ENCODE measurements around the gene ATF5. TPM values are rescaled to one million over a fixed set of nuclear protein-coding genes. Genes with fewer than 3 reads are reported as not detected.

ATF5 gene
- total and polyA plus RNA-seq, 2 of the 13 experiments (the other 11 are each of a cell fraction or from before 2014, with no cell fraction given), result 5.2 to 10.3 TPM

GRCh38 chr19:49932041-49932451 lies 3.0 kb downstream of the ATF5 start:
- POLR2A ChIA-PET, result no interaction called here
- CTCF ChIA-PET (ENCODE audit: low intra/inter-chr PET ratio, low total read pairs), result no interaction called here
- DNase-seq (ENCODE audit: low spot score), result no peak

GRCh38 chr19:49932731-49933131 lies 3.7 kb downstream of the ATF5 start:
- ChIA-PET POLR2A (no interaction called here), CTCF (ENCODE audit: low intra/inter-chr PET ratio, low total read pairs) (no interaction called here)
- H3K4me2 ChIP-seq (ENCODE audit: low read depth, low read length), result no peak overlapping the region
- no peak overlapping the region for H3K9ac ChIP-seq (ENCODE audit: insufficient read depth, low read depth, low read length)
- TF ChIP-seq ZNF644 (CRISPR knock-in tag; IDR thresholded peaks at IDR 0.05; ENCODE audit: low read depth), result no peak
- TF ChIP-seq, protein P1, sequence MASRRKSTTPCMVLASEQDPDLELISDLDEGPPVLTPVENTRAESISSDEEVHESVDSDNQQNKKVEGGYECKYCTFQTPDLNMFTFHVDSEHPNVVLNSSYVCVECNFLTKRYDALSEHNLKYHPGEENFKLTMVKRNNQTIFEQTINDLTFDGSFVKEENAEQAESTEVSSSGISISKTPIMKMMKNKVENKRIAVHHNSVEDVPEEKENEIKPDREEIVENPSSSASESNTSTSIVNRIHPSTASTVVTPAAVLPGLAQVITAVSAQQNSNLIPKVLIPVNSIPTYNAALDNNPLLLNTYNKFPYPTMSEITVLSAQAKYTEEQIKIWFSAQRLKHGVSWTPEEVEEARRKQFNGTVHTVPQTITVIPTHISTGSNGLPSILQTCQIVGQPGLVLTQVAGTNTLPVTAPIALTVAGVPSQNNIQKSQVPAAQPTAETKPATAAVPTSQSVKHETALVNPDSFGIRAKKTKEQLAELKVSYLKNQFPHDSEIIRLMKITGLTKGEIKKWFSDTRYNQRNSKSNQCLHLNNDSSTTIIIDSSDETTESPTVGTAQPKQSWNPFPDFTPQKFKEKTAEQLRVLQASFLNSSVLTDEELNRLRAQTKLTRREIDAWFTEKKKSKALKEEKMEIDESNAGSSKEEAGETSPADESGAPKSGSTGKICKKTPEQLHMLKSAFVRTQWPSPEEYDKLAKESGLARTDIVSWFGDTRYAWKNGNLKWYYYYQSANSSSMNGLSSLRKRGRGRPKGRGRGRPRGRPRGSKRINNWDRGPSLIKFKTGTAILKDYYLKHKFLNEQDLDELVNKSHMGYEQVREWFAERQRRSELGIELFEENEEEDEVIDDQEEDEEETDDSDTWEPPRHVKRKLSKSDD (CRISPR knock-in tag; IDR thresholded peaks at IDR 0.05; ENCODE audit: low read depth), result no peak
- no peak for TF ChIP-seq AGO2 (optimal IDR thresholded peaks at IDR 0.05; ENCODE audit: low read depth, low read length)
- TF ChIP-seq ZNF788 (CRISPR knock-in tag; IDR thresholded peaks at IDR 0.05; ENCODE audit: borderline replicate concordance), result no peak
- TF ChIP-seq RFX3 (CRISPR knock-in tag; IDR thresholded peaks at IDR 0.05), result no peak
- no peak for TF ChIP-seq ZNF614 (CRISPR knock-in tag; IDR thresholded peaks at IDR 0.05; ENCODE audit: borderline replicate concordance)
- no peak for TF ChIP-seq SNAPC2 (CRISPR knock-in tag; IDR thresholded peaks at IDR 0.05)
- no peak for TF ChIP-seq CC2D1A (CRISPR knock-in tag; IDR thresholded peaks at IDR 0.05)
- peaks cover 18% of the 10 kb centered on the region for H3K4me1 ChIP-seq (ENCODE audit: insufficient read depth, low read length)
- in situ Hi-C loops (cut with HindIII; ENCODE audit: extremely low pct_ligation_motif_present, low pct_unique_long_range_greater_than_20kb), result no loop called here
- no TSS peak for BruUV-seq (replicated peaks)
- peaks cover 13% of the 10 kb centered on the region for H3K79me2 ChIP-seq (ENCODE audit: insufficient read depth, low read length)
- no peak overlapping the region for H3K4me3 ChIP-seq (replicated peaks in 1 of 3; ENCODE audit: insufficient read depth in 1 of 3, low read depth in 2 of 3, low read length in 3 of 3)
- DNase-seq (ENCODE audit: low spot score) (no peak), FAIRE-seq (no peak), ATAC-seq (no peak)
- H4K20me1 ChIP-seq (ENCODE audit: insufficient read depth, low read length), result no peaks in the 10 kb centered on the region
- no peak overlapping the region for H3K27ac ChIP-seq (ENCODE audit: extremely low read length, insufficient read depth, low read length)
- H3K27me3 ChIP-seq (ENCODE audit: control insufficient read depth in 1 of 2, insufficient read depth in 2 of 2, low read length in 2 of 2), result no peaks in the 10 kb centered on the region; a peak in 1 of 5 replicates
- H3K9me3 ChIP-seq (ENCODE audit: low read length), result no peaks in the 10 kb centered on the region
- peaks cover 1 to 6% of the 10 kb centered on the region in 2 experiments; a peak in 3 of 5 replicates for H3K36me3 ChIP-seq (replicated peaks in 1 of 2; ENCODE audit: control insufficient read depth in 1 of 2, insufficient read depth in 2 of 2, low read length in 2 of 2)
- intact Hi-C loops (cut with micrococcal nuclease; ENCODE audit: unreplicated experiment), result no loop called here
- H2AFZ ChIP-seq (ENCODE audit: low read length), result no peak overlapping the region
- 95% methylated on average over 23 of the region's 25 CpGs for WGBS (ENCODE audit: low lambda C conversion rate)

More at GRCh38 chr19:49932041-49932451, 3.0 kb downstream of the ATF5 start:
- ATAC-seq, result no peak
- H3K4me1 ChIP-seq (ENCODE audit: insufficient read depth, low read length), result peaks cover 20% of the 10 kb centered on the region
- peaks cover 20% of the 10 kb centered on the region for H3K79me2 ChIP-seq (ENCODE audit: insufficient read depth, low read length)
- no peak overlapping the region for H3K4me2 ChIP-seq (ENCODE audit: low read depth, low read length)
- H4K20me1 ChIP-seq (ENCODE audit: insufficient read depth, low read length), result no peaks in the 10 kb centered on the region
- no peak overlapping the region for H3K9ac ChIP-seq (ENCODE audit: insufficient read depth, low read depth, low read length)
- no peak overlapping the region for H2AFZ ChIP-seq (ENCODE audit: low read length)
- no peaks in the 10 kb centered on the region; a peak in 1 of 5 replicates for H3K27me3 ChIP-seq (ENCODE audit: control insufficient read depth in 1 of 2, insufficient read depth in 2 of 2, low read length in 2 of 2)
- no peaks in the 10 kb centered on the region for H3K9me3 ChIP-seq (ENCODE audit: low read length)
- BruUV-seq (replicated peaks), result no TSS peak
- H3K36me3 ChIP-seq (replicated peaks in 1 of 2; ENCODE audit: control insufficient read depth in 1 of 2, insufficient read depth in 2 of 2, low read length in 2 of 2), result peaks cover 5 to 11% of the 10 kb centered on the region in 2 experiments; a peak in 4 of 5 replicates
- TF ChIP-seq ZNF674 (CRISPR knock-in tag; IDR thresholded peaks at IDR 0.05; ENCODE audit: low read depth) (no peak), EED (CRISPR knock-in tag; IDR thresholded peaks at IDR 0.05) (no peak), TEAD3 (CRISPR knock-in tag; optimal IDR thresholded peaks at IDR 0.05; ENCODE audit: borderline replicate concordance) (no peak), MYNN (CRISPR knock-in tag; IDR thresholded peaks at IDR 0.05; ENCODE audit: low read depth) (no peak)
- intact Hi-C loops (cut with micrococcal nuclease; ENCODE audit: unreplicated experiment), result no loop called here
- no peak for FAIRE-seq
- whole genome bisulfite sequencing (ENCODE audit: low lambda C conversion rate), result 94% methylated on average over 5 of the region's 5 CpGs
- H3K27ac ChIP-seq (ENCODE audit: extremely low read length, insufficient read depth, low read length), result no peak overlapping the region
- in situ Hi-C loops (cut with HindIII; ENCODE audit: extremely low pct_ligation_motif_present, low pct_unique_long_range_greater_than_20kb), result no loop called here
- H3K4me3 ChIP-seq (replicated peaks in 1 of 3; ENCODE audit: insufficient read depth in 1 of 3, low read depth in 2 of 3, low read length in 3 of 3), result no peak overlapping the region
